NCI-H510A (cell line): ENCODE results near the gene CTCF.

Experiments
- DNase-seq: peaks from one replicate; lab custom pipeline; 2025; lab: John Stamatoyannopoulos, UW

CTCF gene

GRCh38 chr16:67685388-67686112 lies 123.2 kb downstream of the CTCF start:
- no peak for DNase-seq
